HG03103 (cell line): ENCODE data around the gene TBC1D17.

Experiments
- ATAC-seq: cut with Tn5 transposase; IDR thresholded peaks from one replicate; pipeline ENCODE4 v1.9.1; 2021; ENCODE audit warnings: low read depth; ENCODE audit not compliant: unreplicated experiment

The TBC1D17 gene

GRCh38 chr19:49847731-49848696 is 29.5 kb upstream of the TBC1D17 start:
- ATAC-seq, result no peak

- ATAC-seq, result no peak
Measured at GRCh38 chr19:49848938-49849337, 28.6 kb upstream of the TBC1D17 start.

GRCh38 chr19:49849433-49850220 is 27.9 kb upstream of the TBC1D17 start:
- ATAC-seq, result no peak

GRCh38 chr19:49850221-49850486 is 27.3 kb upstream of the TBC1D17 start:
- ATAC-seq, result no peak

- peak; percentile 54 for ATAC-seq
Measured at GRCh38 chr19:49850487-49851342, 26.8 kb upstream of the TBC1D17 start, which contains the start of gene PTOV1. PTOV1 (plus strand) TSS chr19:49851159.

- ATAC-seq, result no peak
Measured at GRCh38 chr19:49851456-49852259, 25.8 kb upstream of the TBC1D17 start.

GRCh38 chr19:49852631-49853126 is 24.8 kb upstream of the TBC1D17 start:
- no peak for ATAC-seq

GRCh38 chr19:49853852-49854377 is 23.6 kb upstream of the TBC1D17 start:
- no peak for ATAC-seq

- no peak for ATAC-seq
Measured at GRCh38 chr19:49854378-49855263, 22.9 kb upstream of the TBC1D17 start.

- no peak for ATAC-seq
Measured at GRCh38 chr19:49855277-49855675, 22.2 kb upstream of the TBC1D17 start.

- no peak for ATAC-seq
Measured at GRCh38 chr19:49855676-49856573, 21.6 kb upstream of the TBC1D17 start.

GRCh38 chr19:49856574-49857021 is 20.9 kb upstream of the TBC1D17 start:
- no peak for ATAC-seq

- no peak for ATAC-seq
Measured at GRCh38 chr19:49857061-49857837, 20.3 kb upstream of the TBC1D17 start.

- ATAC-seq, result no peak
Measured at GRCh38 chr19:49857838-49858087, 19.7 kb upstream of the TBC1D17 start.

- no peak for ATAC-seq
Measured at GRCh38 chr19:49858088-49858985, 19.2 kb upstream of the TBC1D17 start.
